Lower lobe of right lung (tissue), 2 donors: ENCODE results near the gene SLIT2. TPM values are rescaled to one million over a fixed set of nuclear protein-coding genes. Genes with fewer than 3 reads are reported as not detected.

Experiments
- ATAC-seq, 2 donors: fragments of 200-7000 bp; cut with Tn5 transposase; one replicate each; pipeline ENCODE4 v1.9.1; 2020 to 2022; ENCODE audit warnings: mild to moderate bottlenecking in 2 of 2, moderate library complexity in 2 of 2
- DNase-seq: peaks from one replicate; pipeline ENCODE4 v3.0.0-alpha.2; 2020
- H3K27ac ChIP-seq: fragments of 200-600 bp; one replicate; pipeline ENCODE4 v1.8.0; 2022
- H3K27me3 ChIP-seq: fragments of 200-600 bp; one replicate; pipeline ENCODE4 v1.8.0; 2022; ENCODE audit warnings: low read depth
- H3K36me3 ChIP-seq: fragments of 200-600 bp; one replicate; pipeline ENCODE4 v1.8.0; 2022; ENCODE audit warnings: mild to moderate bottlenecking
- H3K4me1 ChIP-seq: fragments of 200-600 bp; one replicate; pipeline ENCODE4 v1.8.0; 2022
- H3K4me3 ChIP-seq: fragments of 200-600 bp; one replicate; pipeline ENCODE4 v1.8.0; 2022; ENCODE audit warnings: mild to moderate bottlenecking
- H3K9me3 ChIP-seq: fragments of 200-600 bp; one replicate; pipeline ENCODE4 v1.8.0; 2022
- CTCF ChIP-seq: fragments of 200-600 bp; IDR thresholded peaks from one replicate; pipeline ENCODE4 v1.8.0; 2022; ENCODE audit warnings: antibody characterized with exemption, mild to moderate bottlenecking
- intact Hi-C: fragments of 100-400 bp; cut with DNase I; formaldehyde crosslinking; loops from one replicate; pipeline ENCODE4 v1.11.0; 2022
- total RNA-seq: library from RNA; stranded (reverse); fragmentation: NEBNext Ultra II Directional; extraction: Animal tissue kit (Norgen Biotek cat#: 25700); gene quantifications from one replicate; pipeline ENCODE4 v1.2.1, GENCODE V29; 2021
- donor health status: DM: no; HTN: yes; CAD: no; lungs with severe emphysema.

Gene SLIT2
- total RNA-seq, 1 donor from 2014 or later, result 91.8 TPM

GRCh38 chr4:20292739-20293138 is 41.0 kb downstream of the SLIT2 start:
- Histone ChIP-seq H3K4me1 (no peaks in the 10 kb centered on the region), H3K9me3 (no peaks in the 10 kb centered on the region), H3K4me3 (no peak overlapping the region), H3K27ac (no peak overlapping the region), H3K27me3 (no peaks in the 10 kb centered on the region), H3K36me3 (no peaks in the 10 kb centered on the region)
- DNase-seq (no peak), ATAC-seq (no peak)
- intact Hi-C loops, result no loop called here
- no peak for TF ChIP-seq CTCF

- Histone ChIP-seq H3K4me3 (no peak overlapping the region), H3K27ac (no peak overlapping the region), H3K36me3 (no peaks in the 10 kb centered on the region), H3K4me1 (no peaks in the 10 kb centered on the region), H3K27me3 (no peaks in the 10 kb centered on the region), H3K9me3 (no peaks in the 10 kb centered on the region)
- no peak for TF ChIP-seq CTCF
- ATAC-seq (no peak), DNase-seq (no peak)
- intact Hi-C loops, result no loop called here
Observed at GRCh38 chr4:20297261-20297660, 45.6 kb downstream of the SLIT2 start.

- TF ChIP-seq CTCF, result no peak
- intact Hi-C loops, result no loop called here
- no peaks in the 10 kb centered on the region for H3K9me3 ChIP-seq
- H3K27ac ChIP-seq, result no peak overlapping the region
- no peak overlapping the region for H3K4me3 ChIP-seq
- no peaks in the 10 kb centered on the region for H3K4me1 ChIP-seq
- H3K36me3 ChIP-seq, result no peaks in the 10 kb centered on the region
- no peak for DNase-seq
- no peaks in the 10 kb centered on the region for H3K27me3 ChIP-seq
- ATAC-seq, result no peak
Observed at GRCh38 chr4:20297783-20298182, 46.1 kb downstream of the SLIT2 start.

GRCh38 chr4:20298455-20298854 is 46.8 kb downstream of the SLIT2 start:
- intact Hi-C loops, result no loop called here
- no peak overlapping the region for H3K4me3 ChIP-seq

GRCh38 chr4:20298986-20299385 is 47.3 kb downstream of the SLIT2 start:
- no peaks in the 10 kb centered on the region for H3K27me3 ChIP-seq
- no peak overlapping the region for H3K4me3 ChIP-seq
- DNase-seq, result no peak
- no peak for TF ChIP-seq CTCF
- H3K4me1 ChIP-seq, result no peaks in the 10 kb centered on the region
- no peak overlapping the region for H3K27ac ChIP-seq
- intact Hi-C loops, result no loop called here
- no peaks in the 10 kb centered on the region for H3K36me3 ChIP-seq
- no peak for ATAC-seq
- H3K9me3 ChIP-seq, result no peaks in the 10 kb centered on the region

More at GRCh38 chr4:20298455-20298854, 46.8 kb downstream of the SLIT2 start:
- Histone ChIP-seq H3K4me1 (no peaks in the 10 kb centered on the region), H3K9me3 (no peaks in the 10 kb centered on the region), H3K36me3 (no peaks in the 10 kb centered on the region), H3K27ac (no peak overlapping the region), H3K27me3 (no peaks in the 10 kb centered on the region)
- ATAC-seq (no peak), DNase-seq (no peak)
- no peak for TF ChIP-seq CTCF

GRCh38 chr4:20299515-20299914 is 47.8 kb downstream of the SLIT2 start:
- no peak overlapping the region for H3K4me3 ChIP-seq
- no peaks in the 10 kb centered on the region for H3K36me3 ChIP-seq
- no peak overlapping the region for H3K27ac ChIP-seq
- ATAC-seq (no peak), DNase-seq (no peak)
- H3K9me3 ChIP-seq, result no peaks in the 10 kb centered on the region
- no peaks in the 10 kb centered on the region for H3K4me1 ChIP-seq
- intact Hi-C loops, result no loop called here
- H3K27me3 ChIP-seq, result no peaks in the 10 kb centered on the region
- peak; percentile 18 for TF ChIP-seq CTCF
